Stimulated activated CD4-positive, alpha-beta T cell treated with anti-CD3 and anti-CD28 coated beads, Interleukin-1b, Interleukin-23, amount 100 ng/mL, for 4 hours (primary cell): ENCODE data around the gene TEKT1.
"Not testable (repeated sequence)": the region's sequence is repeated elsewhere in the genome, so short reads cannot be mapped to it uniquely, and the experiment has no call there.

Experiments used
- DNase-seq, 2 donors: peaks; one replicate each; pipeline ENCODE4 v3.0.0-alpha.2; 2020; ENCODE audit warnings: low read depth in 2 of 2

Gene TEKT1

GRCh38 chr17:6831661-6832263 is at the start of gene TEKT1:
Gene TEKT1 (minus strand): TSS chr17:6831729. CDS start chr17:6830376, 1,353 bp downstream.
- DNase-seq = peak; percentile 32 to 40

- DNase-seq = not testable (repeated sequence)
Measured at GRCh38 chr17:6879221-6879975, 47.9 kb upstream of the TEKT1 start.

GRCh38 chr17:6875276-6875675 is 43.7 kb upstream of the TEKT1 start:
- not testable (repeated sequence) for DNase-seq

GRCh38 chr17:6872936-6873335 is 41.4 kb upstream of the TEKT1 start:
- DNase-seq = no peak

- no peak for DNase-seq
Measured at GRCh38 chr17:6870841-6871240, 39.3 kb upstream of the TEKT1 start.

GRCh38 chr17:6868582-6868981 is 37.1 kb upstream of the TEKT1 start:
- no peak for DNase-seq

GRCh38 chr17:6867849-6868248 is 36.3 kb upstream of the TEKT1 start:
- no peak for DNase-seq

GRCh38 chr17:6862825-6863224 is 31.3 kb upstream of the TEKT1 start:
- no peak for DNase-seq

GRCh38 chr17:6862122-6862521 is 30.6 kb upstream of the TEKT1 start:
- DNase-seq = no peak

- no peak for DNase-seq
Measured at GRCh38 chr17:6857904-6858303, 26.4 kb upstream of the TEKT1 start.

GRCh38 chr17:6857336-6857735 is 25.8 kb upstream of the TEKT1 start:
- DNase-seq = no peak

GRCh38 chr17:6856051-6856450 is 24.5 kb upstream of the TEKT1 start:
- no peak for DNase-seq

- peak; percentile 12 to 36 for DNase-seq
Measured at GRCh38 chr17:6853764-6854442, 22.4 kb upstream of the TEKT1 start.

- not testable (repeated sequence) for DNase-seq
Measured at GRCh38 chr17:6848545-6849179, 17.1 kb upstream of the TEKT1 start.

- DNase-seq = not testable (repeated sequence)
Measured at GRCh38 chr17:6846138-6846537, 14.6 kb upstream of the TEKT1 start.

GRCh38 chr17:6844406-6844805 is 12.9 kb upstream of the TEKT1 start:
- DNase-seq = not testable (repeated sequence)

- no peak for DNase-seq
Measured at GRCh38 chr17:6843241-6843880, 11.8 kb upstream of the TEKT1 start.

- not testable (repeated sequence) for DNase-seq
Measured at GRCh38 chr17:6841769-6842168, 10.2 kb upstream of the TEKT1 start.

- DNase-seq = no peak
Measured at GRCh38 chr17:6830383-6830986, 1.0 kb downstream of the TEKT1 start.

- DNase-seq = no peak
Measured at GRCh38 chr17:6823011-6823442, 8.5 kb downstream of the TEKT1 start.

GRCh38 chr17:6818938-6819337 is 12.6 kb downstream of the TEKT1 start:
- DNase-seq = no peak
